Measurements from ENCODE around the gene CYP4F3.

DNA sequence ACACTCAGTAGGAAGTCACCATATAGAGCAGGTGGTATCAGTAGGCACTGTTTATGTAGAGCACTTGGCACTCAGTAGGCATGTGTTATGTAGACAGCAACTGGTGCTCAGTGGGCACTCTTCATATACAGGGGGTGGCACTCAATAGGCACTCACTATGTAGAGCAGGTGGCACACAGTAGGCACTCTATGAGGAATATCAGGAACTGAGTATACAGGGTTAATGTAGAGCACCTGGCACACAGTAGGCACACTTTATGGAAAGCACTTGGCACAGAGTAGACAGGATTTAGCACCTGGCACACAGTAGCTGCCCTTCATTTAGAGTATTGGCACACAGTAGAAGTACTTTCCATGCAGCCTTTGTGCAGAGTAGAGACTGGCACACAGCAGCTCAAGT lies 1.1 kb upstream of the CYP4F3 start:
- TF ChIP-seq NR3C1 (CRISPR knock-in tag; conservative IDR thresholded peaks at IDR 0.05; ENCODE audit: low read depth), result no peak
- TF ChIP-seq, protein P1, sequence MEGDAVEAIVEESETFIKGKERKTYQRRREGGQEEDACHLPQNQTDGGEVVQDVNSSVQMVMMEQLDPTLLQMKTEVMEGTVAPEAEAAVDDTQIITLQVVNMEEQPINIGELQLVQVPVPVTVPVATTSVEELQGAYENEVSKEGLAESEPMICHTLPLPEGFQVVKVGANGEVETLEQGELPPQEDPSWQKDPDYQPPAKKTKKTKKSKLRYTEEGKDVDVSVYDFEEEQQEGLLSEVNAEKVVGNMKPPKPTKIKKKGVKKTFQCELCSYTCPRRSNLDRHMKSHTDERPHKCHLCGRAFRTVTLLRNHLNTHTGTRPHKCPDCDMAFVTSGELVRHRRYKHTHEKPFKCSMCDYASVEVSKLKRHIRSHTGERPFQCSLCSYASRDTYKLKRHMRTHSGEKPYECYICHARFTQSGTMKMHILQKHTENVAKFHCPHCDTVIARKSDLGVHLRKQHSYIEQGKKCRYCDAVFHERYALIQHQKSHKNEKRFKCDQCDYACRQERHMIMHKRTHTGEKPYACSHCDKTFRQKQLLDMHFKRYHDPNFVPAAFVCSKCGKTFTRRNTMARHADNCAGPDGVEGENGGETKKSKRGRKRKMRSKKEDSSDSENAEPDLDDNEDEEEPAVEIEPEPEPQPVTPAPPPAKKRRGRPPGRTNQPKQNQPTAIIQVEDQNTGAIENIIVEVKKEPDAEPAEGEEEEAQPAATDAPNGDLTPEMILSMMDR (IDR thresholded peaks at IDR 0.05), result no peak
- TF ChIP-seq, protein P2, sequence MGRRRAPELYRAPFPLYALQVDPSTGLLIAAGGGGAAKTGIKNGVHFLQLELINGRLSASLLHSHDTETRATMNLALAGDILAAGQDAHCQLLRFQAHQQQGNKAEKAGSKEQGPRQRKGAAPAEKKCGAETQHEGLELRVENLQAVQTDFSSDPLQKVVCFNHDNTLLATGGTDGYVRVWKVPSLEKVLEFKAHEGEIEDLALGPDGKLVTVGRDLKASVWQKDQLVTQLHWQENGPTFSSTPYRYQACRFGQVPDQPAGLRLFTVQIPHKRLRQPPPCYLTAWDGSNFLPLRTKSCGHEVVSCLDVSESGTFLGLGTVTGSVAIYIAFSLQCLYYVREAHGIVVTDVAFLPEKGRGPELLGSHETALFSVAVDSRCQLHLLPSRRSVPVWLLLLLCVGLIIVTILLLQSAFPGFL (CRISPR knock-in tag; IDR thresholded peaks at IDR 0.05; ENCODE audit: borderline replicate concordance), result no peak
- no peak for TF ChIP-seq JUN (CRISPR knock-in tag; IDR thresholded peaks at IDR 0.05)
- TF ChIP-seq TCF7 (CRISPR knock-in tag; IDR thresholded peaks at IDR 0.05; ENCODE audit: low read depth), result no peak
- TF ChIP-seq CREB1 (CRISPR knock-in tag; IDR thresholded peaks at IDR 0.05), result no peak
- TF ChIP-seq JAZF1 (CRISPR knock-in tag; IDR thresholded peaks at IDR 0.05), result no peak
- TF ChIP-seq, protein P3, sequence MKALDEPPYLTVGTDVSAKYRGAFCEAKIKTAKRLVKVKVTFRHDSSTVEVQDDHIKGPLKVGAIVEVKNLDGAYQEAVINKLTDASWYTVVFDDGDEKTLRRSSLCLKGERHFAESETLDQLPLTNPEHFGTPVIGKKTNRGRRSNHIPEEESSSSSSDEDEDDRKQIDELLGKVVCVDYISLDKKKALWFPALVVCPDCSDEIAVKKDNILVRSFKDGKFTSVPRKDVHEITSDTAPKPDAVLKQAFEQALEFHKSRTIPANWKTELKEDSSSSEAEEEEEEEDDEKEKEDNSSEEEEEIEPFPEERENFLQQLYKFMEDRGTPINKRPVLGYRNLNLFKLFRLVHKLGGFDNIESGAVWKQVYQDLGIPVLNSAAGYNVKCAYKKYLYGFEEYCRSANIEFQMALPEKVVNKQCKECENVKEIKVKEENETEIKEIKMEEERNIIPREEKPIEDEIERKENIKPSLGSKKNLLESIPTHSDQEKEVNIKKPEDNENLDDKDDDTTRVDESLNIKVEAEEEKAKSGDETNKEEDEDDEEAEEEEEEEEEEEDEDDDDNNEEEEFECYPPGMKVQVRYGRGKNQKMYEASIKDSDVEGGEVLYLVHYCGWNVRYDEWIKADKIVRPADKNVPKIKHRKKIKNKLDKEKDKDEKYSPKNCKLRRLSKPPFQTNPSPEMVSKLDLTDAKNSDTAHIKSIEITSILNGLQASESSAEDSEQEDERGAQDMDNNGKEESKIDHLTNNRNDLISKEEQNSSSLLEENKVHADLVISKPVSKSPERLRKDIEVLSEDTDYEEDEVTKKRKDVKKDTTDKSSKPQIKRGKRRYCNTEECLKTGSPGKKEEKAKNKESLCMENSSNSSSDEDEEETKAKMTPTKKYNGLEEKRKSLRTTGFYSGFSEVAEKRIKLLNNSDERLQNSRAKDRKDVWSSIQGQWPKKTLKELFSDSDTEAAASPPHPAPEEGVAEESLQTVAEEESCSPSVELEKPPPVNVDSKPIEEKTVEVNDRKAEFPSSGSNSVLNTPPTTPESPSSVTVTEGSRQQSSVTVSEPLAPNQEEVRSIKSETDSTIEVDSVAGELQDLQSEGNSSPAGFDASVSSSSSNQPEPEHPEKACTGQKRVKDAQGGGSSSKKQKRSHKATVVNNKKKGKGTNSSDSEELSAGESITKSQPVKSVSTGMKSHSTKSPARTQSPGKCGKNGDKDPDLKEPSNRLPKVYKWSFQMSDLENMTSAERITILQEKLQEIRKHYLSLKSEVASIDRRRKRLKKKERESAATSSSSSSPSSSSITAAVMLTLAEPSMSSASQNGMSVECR (CRISPR knock-in tag; IDR thresholded peaks at IDR 0.05; ENCODE audit: borderline replicate concordance), result no peak
- TF ChIP-seq, protein P4, sequence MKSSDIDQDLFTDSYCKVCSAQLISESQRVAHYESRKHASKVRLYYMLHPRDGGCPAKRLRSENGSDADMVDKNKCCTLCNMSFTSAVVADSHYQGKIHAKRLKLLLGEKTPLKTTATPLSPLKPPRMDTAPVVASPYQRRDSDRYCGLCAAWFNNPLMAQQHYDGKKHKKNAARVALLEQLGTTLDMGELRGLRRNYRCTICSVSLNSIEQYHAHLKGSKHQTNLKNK (CRISPR knock-in tag; IDR thresholded peaks at IDR 0.05), result no peak
- no peak for TF ChIP-seq NFYB (CRISPR knock-in tag; conservative IDR thresholded peaks at IDR 0.05; ENCODE audit: low read depth)
- TF ChIP-seq, protein P5, sequence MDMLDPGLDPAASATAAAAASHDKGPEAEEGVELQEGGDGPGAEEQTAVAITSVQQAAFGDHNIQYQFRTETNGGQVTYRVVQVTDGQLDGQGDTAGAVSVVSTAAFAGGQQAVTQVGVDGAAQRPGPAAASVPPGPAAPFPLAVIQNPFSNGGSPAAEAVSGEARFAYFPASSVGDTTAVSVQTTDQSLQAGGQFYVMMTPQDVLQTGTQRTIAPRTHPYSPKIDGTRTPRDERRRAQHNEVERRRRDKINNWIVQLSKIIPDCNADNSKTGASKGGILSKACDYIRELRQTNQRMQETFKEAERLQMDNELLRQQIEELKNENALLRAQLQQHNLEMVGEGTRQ (CRISPR knock-in tag; IDR thresholded peaks at IDR 0.05), result no peak
- TF ChIP-seq NR2C2 (CRISPR knock-in tag; IDR thresholded peaks at IDR 0.05), result no peak
- no peak for TF ChIP-seq ATF3 (CRISPR knock-in tag; conservative IDR thresholded peaks at IDR 0.05)
